ENCODE results near the gene ANKHD1. TPM values are rescaled to one million over a fixed set of nuclear protein-coding genes. Genes with fewer than 3 reads are reported as not detected.

ANKHD1 gene
- total and polyA plus RNA-seq, 9 of the 15 experiments (the other 6 are each of a cell fraction or from before 2014, with no cell fraction given) = 38.9 to 138 (median 78.7) TPM

GRCh38 chr5:140564196-140565023 is 162.8 kb downstream of the ANKHD1 start, which contains the start of the genes APBB3 and SLC35A4 (continued):
- TF ChIP-seq, protein P1, sequence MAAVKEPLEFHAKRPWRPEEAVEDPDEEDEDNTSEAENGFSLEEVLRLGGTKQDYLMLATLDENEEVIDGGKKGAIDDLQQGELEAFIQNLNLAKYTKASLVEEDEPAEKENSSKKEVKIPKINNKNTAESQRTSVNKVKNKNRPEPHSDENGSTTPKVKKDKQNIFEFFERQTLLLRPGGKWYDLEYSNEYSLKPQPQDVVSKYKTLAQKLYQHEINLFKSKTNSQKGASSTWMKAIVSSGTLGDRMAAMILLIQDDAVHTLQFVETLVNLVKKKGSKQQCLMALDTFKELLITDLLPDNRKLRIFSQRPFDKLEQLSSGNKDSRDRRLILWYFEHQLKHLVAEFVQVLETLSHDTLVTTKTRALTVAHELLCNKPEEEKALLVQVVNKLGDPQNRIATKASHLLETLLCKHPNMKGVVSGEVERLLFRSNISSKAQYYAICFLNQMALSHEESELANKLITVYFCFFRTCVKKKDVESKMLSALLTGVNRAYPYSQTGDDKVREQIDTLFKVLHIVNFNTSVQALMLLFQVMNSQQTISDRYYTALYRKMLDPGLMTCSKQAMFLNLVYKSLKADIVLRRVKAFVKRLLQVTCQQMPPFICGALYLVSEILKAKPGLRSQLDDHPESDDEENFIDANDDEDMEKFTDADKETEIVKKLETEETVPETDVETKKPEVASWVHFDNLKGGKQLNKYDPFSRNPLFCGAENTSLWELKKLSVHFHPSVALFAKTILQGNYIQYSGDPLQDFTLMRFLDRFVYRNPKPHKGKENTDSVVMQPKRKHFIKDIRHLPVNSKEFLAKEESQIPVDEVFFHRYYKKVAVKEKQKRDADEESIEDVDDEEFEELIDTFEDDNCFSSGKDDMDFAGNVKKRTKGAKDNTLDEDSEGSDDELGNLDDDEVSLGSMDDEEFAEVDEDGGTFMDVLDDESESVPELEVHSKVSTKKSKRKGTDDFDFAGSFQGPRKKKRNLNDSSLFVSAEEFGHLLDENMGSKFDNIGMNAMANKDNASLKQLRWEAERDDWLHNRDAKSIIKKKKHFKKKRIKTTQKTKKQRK (IDR thresholded peaks at IDR 0.05; ENCODE audit: borderline replicate concordance, low read depth, low read length) = no peak
- no peak for TF ChIP-seq WHSC1 (IDR thresholded peaks at IDR 0.05; ENCODE audit: low read length)
- no peak for TF ChIP-seq ADNP (tag; IDR thresholded peaks at IDR 0.05)
- TF ChIP-seq ZNF764 (CRISPR knock-in tag; IDR thresholded peaks at IDR 0.05; ENCODE audit: low read depth) = no peak
- TF ChIP-seq MAX (CRISPR knock-in tag; IDR thresholded peaks at IDR 0.05) = peak; percentile 97
- TF ChIP-seq ZNF165 (CRISPR knock-in tag; IDR thresholded peaks at IDR 0.05; ENCODE audit: borderline replicate concordance) = no peak
- peak; percentile 75; the same call in 1 of the 2 replicates for TF ChIP-seq NCOA1 (IDR thresholded peaks at IDR 0.05; ENCODE audit: low read depth)
- TF ChIP-seq FOSL1 (tag; conservative IDR thresholded peaks at IDR 0.05) = peak; percentile 5; the same call in 1 of the 2 replicates
- TF ChIP-seq, protein P2, sequence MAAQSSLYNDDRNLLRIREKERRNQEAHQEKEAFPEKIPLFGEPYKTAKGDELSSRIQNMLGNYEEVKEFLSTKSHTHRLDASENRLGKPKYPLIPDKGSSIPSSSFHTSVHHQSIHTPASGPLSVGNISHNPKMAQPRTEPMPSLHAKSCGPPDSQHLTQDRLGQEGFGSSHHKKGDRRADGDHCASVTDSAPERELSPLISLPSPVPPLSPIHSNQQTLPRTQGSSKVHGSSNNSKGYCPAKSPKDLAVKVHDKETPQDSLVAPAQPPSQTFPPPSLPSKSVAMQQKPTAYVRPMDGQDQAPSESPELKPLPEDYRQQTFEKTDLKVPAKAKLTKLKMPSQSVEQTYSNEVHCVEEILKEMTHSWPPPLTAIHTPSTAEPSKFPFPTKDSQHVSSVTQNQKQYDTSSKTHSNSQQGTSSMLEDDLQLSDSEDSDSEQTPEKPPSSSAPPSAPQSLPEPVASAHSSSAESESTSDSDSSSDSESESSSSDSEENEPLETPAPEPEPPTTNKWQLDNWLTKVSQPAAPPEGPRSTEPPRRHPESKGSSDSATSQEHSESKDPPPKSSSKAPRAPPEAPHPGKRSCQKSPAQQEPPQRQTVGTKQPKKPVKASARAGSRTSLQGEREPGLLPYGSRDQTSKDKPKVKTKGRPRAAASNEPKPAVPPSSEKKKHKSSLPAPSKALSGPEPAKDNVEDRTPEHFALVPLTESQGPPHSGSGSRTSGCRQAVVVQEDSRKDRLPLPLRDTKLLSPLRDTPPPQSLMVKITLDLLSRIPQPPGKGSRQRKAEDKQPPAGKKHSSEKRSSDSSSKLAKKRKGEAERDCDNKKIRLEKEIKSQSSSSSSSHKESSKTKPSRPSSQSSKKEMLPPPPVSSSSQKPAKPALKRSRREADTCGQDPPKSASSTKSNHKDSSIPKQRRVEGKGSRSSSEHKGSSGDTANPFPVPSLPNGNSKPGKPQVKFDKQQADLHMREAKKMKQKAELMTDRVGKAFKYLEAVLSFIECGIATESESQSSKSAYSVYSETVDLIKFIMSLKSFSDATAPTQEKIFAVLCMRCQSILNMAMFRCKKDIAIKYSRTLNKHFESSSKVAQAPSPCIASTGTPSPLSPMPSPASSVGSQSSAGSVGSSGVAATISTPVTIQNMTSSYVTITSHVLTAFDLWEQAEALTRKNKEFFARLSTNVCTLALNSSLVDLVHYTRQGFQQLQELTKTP (IDR thresholded peaks at IDR 0.05; ENCODE audit: low read depth in 1 of 2, partially characterized antibody in 2 of 2) = peak in 1 of 2 experiments; percentile 61
- TF ChIP-seq JUND (IDR thresholded peaks at IDR 0.05; ENCODE audit: borderline replicate concordance, low read depth, low read length) = peak; percentile 97
- peak; percentile 93; the same call in 2 of the 3 replicates for TF ChIP-seq JUND (tag; IDR thresholded peaks at IDR 0.05; ENCODE audit: borderline replicate concordance, low read depth, low read length)
- TF ChIP-seq PRMT5 (CRISPR knock-in tag; IDR thresholded peaks at IDR 0.05) = no peak
- peak; percentile 25; the same call in 1 of the 2 replicates for TF ChIP-seq ELF4 (CRISPR knock-in tag; IDR thresholded peaks at IDR 0.05)
- no peak for TF ChIP-seq NR4A1 (CRISPR knock-in tag; IDR thresholded peaks at IDR 0.05)
- no peak for TF ChIP-seq NR4A1 (tag; IDR thresholded peaks at IDR 0.05)
- peak; percentile 97 for TF ChIP-seq MYC (IDR thresholded peaks at IDR 0.05; ENCODE audit: low read depth, low read length)
- peak; percentile 64 for TF ChIP-seq MYC (CRISPR knock-in tag; IDR thresholded peaks at IDR 0.05; ENCODE audit: borderline replicate concordance, low read depth)
- TF ChIP-seq E2F1 (CRISPR knock-in tag; IDR thresholded peaks at IDR 0.05) = no peak
- TF ChIP-seq GTF2E2 (tag; IDR thresholded peaks at IDR 0.05) = peak; percentile 78
